DOHH2 (cell line): ENCODE results near the gene RASAL2.

Experiments
- H3F3A ChIP-seq: fragments of 200-600 bp; sonication (generic), shearing (Covaris generic); 2 replicates; pipeline ENCODE4 v1.6.0; 2016; ENCODE audit warnings: antibody characterized with exemption, mild to moderate bottlenecking; ENCODE audit not compliant: control insufficient read depth, insufficient read depth
- H3K27ac ChIP-seq: fragments of 200-600 bp; sonication (generic); 2 replicates; pipeline ENCODE4 v1.5.1; 2014; ENCODE audit warnings: low read depth, mild to moderate bottlenecking, low read length, moderate library complexity
- H3K27me3 ChIP-seq: fragments of 200-600 bp; sonication (generic); 2 replicates; pipeline ENCODE4 v1.6.1; 2014; ENCODE audit warnings: mild to moderate bottlenecking, low read length, mixed read lengths; ENCODE audit not compliant: control insufficient read depth
- H3K36me3 ChIP-seq: fragments of 200-600 bp; sonication (generic); 2 replicates; pipeline ENCODE4 v1.6.1; 2014; ENCODE audit warnings: mild to moderate bottlenecking, low read length, moderate library complexity, mixed read lengths; ENCODE audit not compliant: control insufficient read depth
- H3K4me1 ChIP-seq: fragments of 200-600 bp; sonication (generic); 2 replicates; pipeline ENCODE4 v1.6.1; 2014; ENCODE audit warnings: mild to moderate bottlenecking, low read length, mixed read lengths; ENCODE audit not compliant: control insufficient read depth
- H3K4me2 ChIP-seq: fragments of 200-600 bp; sonication (generic); 2 replicates; pipeline ENCODE4 v1.6.0; 2014; ENCODE audit warnings: mild to moderate bottlenecking, low read length, moderate library complexity
- H3K4me3 ChIP-seq: fragments of 200-600 bp; sonication (generic); 2 replicates; pipeline ENCODE4 v1.5.1; 2014; ENCODE audit warnings: mild to moderate bottlenecking, low read length, mixed read lengths
- H3K79me2 ChIP-seq: fragments of 200-600 bp; sonication (generic); 2 replicates; pipeline ENCODE4 v1.6.1; 2014; ENCODE audit warnings: mild to moderate bottlenecking, low read length, mixed read lengths; ENCODE audit not compliant: control insufficient read depth
- H3K9me2 ChIP-seq: fragments of 200-600 bp; sonication (generic); replicated peaks from 2 replicates; pipeline ENCODE4 v1.6.1; 2014; ENCODE audit warnings: mild to moderate bottlenecking, low read length, mixed read lengths; ENCODE audit not compliant: control insufficient read depth
- H3K9me3 ChIP-seq: fragments of 200-600 bp; sonication (generic); 2 replicates; pipeline ENCODE4 v1.6.1; 2014; ENCODE audit warnings: antibody characterized with exemption, low read length, mixed read lengths; ENCODE audit not compliant: control insufficient read depth, insufficient read depth
- H4K20me1 ChIP-seq: fragments of 200-600 bp; sonication (generic); 2 replicates; pipeline ENCODE4 v1.6.0; 2014; ENCODE audit warnings: low read depth, mild to moderate bottlenecking, antibody characterized with exemption, low read length, moderate library complexity; ENCODE audit not compliant: control insufficient read depth, insufficient read depth
- CTCF ChIP-seq: fragments of 200-600 bp; sonication (generic); IDR thresholded peaks from one replicate; pipeline ENCODE4 v1.5.1; 2014; ENCODE audit warnings: antibody characterized with exemption, mild to moderate bottlenecking, low read depth, low read length; ENCODE audit not compliant: poor library complexity, severe bottlenecking
- EZH2phosphoT487 ChIP-seq: fragments of 200-600 bp; sonication (generic); IDR thresholded peaks from 2 replicates; pipeline ENCODE4 v1.6.1; 2017; ENCODE audit warnings: borderline replicate concordance, mild to moderate bottlenecking, antibody characterized with exemption, low read length, moderate library complexity, mixed read lengths

RASAL2 gene

GRCh38 chr1:178330153-178330552, 236.2 kb downstream of the RASAL2 start:
- TF ChIP-seq CTCF (no peak), EZH2phosphoT487 (no peak)
- no peak overlapping the region for H3K4me3 ChIP-seq
- no peaks in the 10 kb centered on the region for H3K9me2 ChIP-seq
- H4K20me1 ChIP-seq: no peaks in the 10 kb centered on the region
- no peak overlapping the region for H3K27ac ChIP-seq
- peaks cover 2% of the 10 kb centered on the region for H3K4me1 ChIP-seq
- no peak overlapping the region for H3K4me2 ChIP-seq
- no peaks in the 10 kb centered on the region for H3F3A ChIP-seq
- H3K27me3 ChIP-seq: peaks cover 4% of the 10 kb centered on the region; the same call in 1 of the 2 replicates
- H3K36me3 ChIP-seq: no peaks in the 10 kb centered on the region
- no peaks in the 10 kb centered on the region for H3K9me3 ChIP-seq
- H3K79me2 ChIP-seq: no peaks in the 10 kb centered on the region

- Histone ChIP-seq H3K4me3 (no peak overlapping the region), H3K4me1 (no peaks in the 10 kb centered on the region), H3K27me3 (peaks cover 7% of the 10 kb centered on the region; the same call in 1 of the 2 replicates), H3K27ac (no peak overlapping the region), H3K4me2 (no peak overlapping the region), H4K20me1 (no peaks in the 10 kb centered on the region), H3F3A (no peaks in the 10 kb centered on the region), H3K79me2 (no peaks in the 10 kb centered on the region), H3K9me2 (no peaks in the 10 kb centered on the region), H3K9me3 (no peaks in the 10 kb centered on the region), H3K36me3 (no peaks in the 10 kb centered on the region)
- TF ChIP-seq EZH2phosphoT487 (no peak), CTCF (no peak)
Observed at GRCh38 chr1:178330848-178331497, 237.1 kb downstream of the RASAL2 start.

GRCh38 chr1:178335426-178335825, 241.5 kb downstream of the RASAL2 start:
- Histone ChIP-seq H3K4me1 (no peaks in the 10 kb centered on the region), H3K27me3 (peaks cover 12% of the 10 kb centered on the region; the same call in 1 of the 2 replicates)
- TF ChIP-seq CTCF: no peak
- TF ChIP-seq EZH2phosphoT487: no peak

More at GRCh38 chr1:178335426-178335825, 241.5 kb downstream of the RASAL2 start:
- Histone ChIP-seq H4K20me1 (no peaks in the 10 kb centered on the region), H3K36me3 (no peaks in the 10 kb centered on the region), H3K79me2 (no peaks in the 10 kb centered on the region), H3K9me3 (no peaks in the 10 kb centered on the region), H3F3A (no peaks in the 10 kb centered on the region), H3K4me3 (no peak overlapping the region), H3K4me2 (no peak overlapping the region), H3K9me2 (no peaks in the 10 kb centered on the region), H3K27ac (no peak overlapping the region)
